Keratinocyte (primary cell): Measurements from ENCODE around the gene KIF13A. TPM values are rescaled to one million over a fixed set of nuclear protein-coding genes. Genes with fewer than 3 reads are reported as not detected.
A peak's percentile ranks its signal among the peaks of the same experiment; 100 is the strongest.

ENCODE experiments used
- DNase-seq: peaks from one replicate; pipeline ENCODE4 v3.0.0-alpha.2; 2011; ENCODE audit warnings: low read depth, missing footprints, low spot score
- FAIRE-seq: peaks from 2 replicates; lab custom pipeline; 2011; peaks lifted over from hg19 to GRCh38; lab: Jason Lieb, UNC
- H2AFZ ChIP-seq: 2 replicates; pipeline ENCODE4 v1.6.0; 2012; ENCODE audit warnings: low read length, control low read depth, inconsistent platforms; ENCODE audit not compliant: control insufficient read depth
- H3K27ac ChIP-seq: 2 replicates; pipeline ENCODE4 v1.5.1; 2011; ENCODE audit warnings: low read length; ENCODE audit not compliant: control insufficient read depth, insufficient read depth
- H3K27me3 ChIP-seq: 3 replicates; pipeline ENCODE4 v1.6.0; 2011; ENCODE audit warnings: low read length; ENCODE audit not compliant: control insufficient read depth, insufficient read depth; ENCODE audit errors: extremely low read depth
- H3K36me3 ChIP-seq, 2 experiments: 2 replicates in 1 of 2; 3 replicates in 1 of 2; pipeline ENCODE4 v1.5.1; 2011; ENCODE audit warnings: low read length in 2 of 2, mild to moderate bottlenecking in 1 of 2; ENCODE audit not compliant: control insufficient read depth in 2 of 2, insufficient read depth in 2 of 2; ENCODE audit errors: extremely low read depth in 1 of 2
- H3K4me1 ChIP-seq: 3 replicates; pipeline ENCODE4 v1.5.1; 2011; ENCODE audit warnings: low read length; ENCODE audit not compliant: control insufficient read depth, insufficient read depth; ENCODE audit errors: extremely low read depth
- H3K4me2 ChIP-seq: 3 replicates; pipeline ENCODE4 v1.6.0; 2011; ENCODE audit warnings: low read depth, low read length; ENCODE audit not compliant: control insufficient read depth, insufficient read depth; ENCODE audit errors: extremely low read depth
- H3K4me3 ChIP-seq, 3 experiments: fragments of 200-600 bp in 1 of 3; sonication (generic) in 1 of 3; 2 replicates in 2 of 3; 3 replicates in 1 of 3; pipeline ENCODE4 v1.5.1; 2011 to 2016; ENCODE audit warnings: low read length in 3 of 3, mild to moderate bottlenecking in 3 of 3, control low read depth in 2 of 3, inconsistent platforms in 1 of 3, low read depth in 1 of 3, mixed read lengths in 1 of 3, mixed run types in 1 of 3, moderate library complexity in 1 of 3; ENCODE audit not compliant: control insufficient read depth in 2 of 3, insufficient read depth in 2 of 3; ENCODE audit errors: extremely low read depth in 1 of 3
- H3K79me2 ChIP-seq: 2 replicates; pipeline ENCODE4 v1.6.0; 2012; ENCODE audit warnings: low read length; ENCODE audit not compliant: control insufficient read depth, insufficient read depth
- H3K9ac ChIP-seq: 3 replicates; pipeline ENCODE4 v1.6.0; 2011; ENCODE audit warnings: low read length; ENCODE audit not compliant: control insufficient read depth, insufficient read depth; ENCODE audit errors: extremely low read depth
- H3K9me1 ChIP-seq: 3 replicates; pipeline ENCODE4 v1.6.0; 2011; ENCODE audit warnings: low read length; ENCODE audit not compliant: control insufficient read depth, insufficient read depth; ENCODE audit errors: extremely low read depth
- H3K9me3 ChIP-seq: 2 replicates; pipeline ENCODE4 v1.5.1; 2012; ENCODE audit warnings: low read depth, low read length; ENCODE audit not compliant: control insufficient read depth
- H4K20me1 ChIP-seq: 3 replicates; pipeline ENCODE4 v1.6.0; 2011; ENCODE audit warnings: low read length; ENCODE audit not compliant: control insufficient read depth, insufficient read depth; ENCODE audit errors: extremely low read depth
- CTCF ChIP-seq, 3 experiments: IDR thresholded peaks in 1 of 3; conservative IDR thresholded peaks in 1 of 3; optimal IDR thresholded peaks in 1 of 3; 2 replicates in 2 of 3; 3 replicates in 1 of 3; pipeline versions ENCODE3 to v1.5.1; 2011; ENCODE audit warnings: low read length in 3 of 3, mild to moderate bottlenecking in 3 of 3, moderate library complexity in 2 of 3, control low read depth in 1 of 3, inconsistent platforms in 1 of 3; ENCODE audit not compliant: insufficient read depth in 2 of 3; ENCODE audit errors: extremely low read depth in 1 of 3
- EZH2 ChIP-seq: IDR thresholded peaks from one replicate; pipeline ENCODE4 v1.6.1; 2012; ENCODE audit warnings: inconsistent platforms, mild to moderate bottlenecking, low read length, moderate library complexity
- dilution Hi-C: fragments of 300-500 bp; cut with MboI; formaldehyde crosslinking; loops from one replicate; pipeline ENCODE4 v1.7.0; 2020; ENCODE audit warnings: low sequenced_read_pairs; ENCODE audit not compliant: extremely low pct_ligation_motif_present
- polyA plus RNA-seq, 5 experiments: library from polyadenylated mRNA; depleted of rRNA in 3 of 5; stranded (reverse) in 3 of 5; stranded (forward) in 1 of 5; unstranded in 1 of 5; fragments of >200 nt; gene quantifications; 1 replicate in 1 of 5; 2 replicates in 3 of 5; 3 replicates in 1 of 5; pipeline versions ENCODE4 v1.2.1 to v1.2.3, GENCODE V29; 2011 to 2012; ENCODE audit warnings: missing spikeins in 2 of 5, low read depth in 1 of 5, low replicate concordance in 1 of 5

The KIF13A gene
- polyA plus RNA-seq, 1 donor (not counting 4 experiments of a cell fraction or from before 2014, with no cell fraction given): 96.2 TPM

GRCh38 chr6:18028332-18028731, 40.9 kb upstream of the KIF13A start:
- FAIRE-seq (peak; percentile 36), DNase-seq (no peak)
- peak overlapping the region; percentile 67 for H3K9ac ChIP-seq
- H3K4me1 ChIP-seq: peaks cover 23% of the 10 kb centered on the region
- H3K27ac ChIP-seq: peak overlapping the region; percentile 85
- H3K27me3 ChIP-seq: no peaks in the 10 kb centered on the region
- dilution Hi-C loops: no loop called here
- peak overlapping the region; percentile 81 for H3K4me2 ChIP-seq
- no peaks in the 10 kb centered on the region for H4K20me1 ChIP-seq
- no peaks in the 10 kb centered on the region for H3K36me3 ChIP-seq
- H3K4me3 ChIP-seq: peak overlapping the region in 2 of 3 experiments; percentile 35 to 44
- H3K9me3 ChIP-seq: no peaks in the 10 kb centered on the region
- TF ChIP-seq CTCF (optimal IDR thresholded peaks at IDR 0.05 in 1 of 3, IDR thresholded peaks at IDR 0.05 in 1 of 3, conservative IDR thresholded peaks at IDR 0.05 in 1 of 3; ENCODE audit: extremely low read depth in 1 of 3, insufficient read depth in 2 of 3, low read length in 3 of 3): no peak
- no peaks in the 10 kb centered on the region for H3K9me1 ChIP-seq
- no peaks in the 10 kb centered on the region for H3K79me2 ChIP-seq
- H2AFZ ChIP-seq: peak overlapping the region; percentile 41

- Histone ChIP-seq H3K27ac (peak overlapping the region; percentile 2), H3K79me2 (no peaks in the 10 kb centered on the region), H3K27me3 (no peaks in the 10 kb centered on the region), H3K9me3 (peaks cover 2% of the 10 kb centered on the region), H3K4me2 (no peak overlapping the region), H3K9ac (no peak overlapping the region), H3K9me1 (no peaks in the 10 kb centered on the region), H2AFZ (peak overlapping the region; percentile 36), H3K4me1 (peaks cover 41% of the 10 kb centered on the region), H3K36me3 (no peaks in the 10 kb centered on the region), H4K20me1 (no peaks in the 10 kb centered on the region), H3K4me3 (no peak overlapping the region)
- dilution Hi-C loops: no loop called here
- TF ChIP-seq CTCF (optimal IDR thresholded peaks at IDR 0.05 in 1 of 3, IDR thresholded peaks at IDR 0.05 in 1 of 3, conservative IDR thresholded peaks at IDR 0.05 in 1 of 3; ENCODE audit: extremely low read depth in 1 of 3, insufficient read depth in 2 of 3, low read length in 3 of 3) (no peak), EZH2 (no peak)
- no peak for DNase-seq
- FAIRE-seq: no peak
Observed at GRCh38 chr6:18025596-18025995, 38.2 kb upstream of the KIF13A start.
